ENCODE measurements around the gene KIF18A. TPM values are rescaled to one million over a fixed set of nuclear protein-coding genes. Genes with fewer than 3 reads are reported as not detected.

The KIF18A gene
- polyA plus RNA-seq, 1 donor (not counting 4 experiments of a cell fraction or from before 2014, with no cell fraction given) = 6.1 TPM

DNA sequence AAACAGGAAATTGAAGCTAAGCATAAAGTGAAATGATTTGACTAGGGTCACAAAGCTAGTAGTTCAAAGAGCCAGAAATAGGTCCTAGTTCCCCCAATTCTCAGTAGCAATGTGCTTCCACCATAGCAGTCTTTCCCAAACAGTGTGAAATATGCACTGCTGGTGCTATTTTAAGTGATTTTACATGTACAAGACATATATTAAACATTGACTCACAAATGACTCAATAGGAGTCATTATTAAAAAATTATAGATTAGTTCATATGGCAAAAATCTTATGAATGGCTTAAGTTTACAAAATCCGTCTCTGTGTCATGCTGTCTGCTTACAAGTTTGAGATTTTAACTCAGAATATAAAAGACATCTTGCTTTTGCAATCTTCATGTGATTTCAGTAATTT is 21.4 kb downstream of the KIF18A start:
- Histone ChIP-seq H3K9me3 (ENCODE audit: control insufficient read depth, low read depth, low read length) (no peaks in the 10 kb centered on the region), H3K4me1 (ENCODE audit: control insufficient read depth, extremely low read depth, insufficient read depth, low read length) (peaks cover 10% of the 10 kb centered on the region), H3K36me3 (ENCODE audit: control insufficient read depth in 2 of 2, extremely low read depth in 1 of 2, insufficient read depth in 2 of 2, low read length in 2 of 2) (peaks cover 0 to 7% of the 10 kb centered on the region in 2 experiments), H3K4me2 (ENCODE audit: control insufficient read depth, extremely low read depth, insufficient read depth, low read depth, low read length) (peak overlapping the region; percentile 54), H3K9ac (ENCODE audit: control insufficient read depth, extremely low read depth, insufficient read depth, low read length) (no peak overlapping the region), H3K27ac (ENCODE audit: control insufficient read depth, insufficient read depth, low read length) (peak overlapping the region; percentile 61), H4K20me1 (ENCODE audit: control insufficient read depth, extremely low read depth, insufficient read depth, low read length) (no peaks in the 10 kb centered on the region), H3K27me3 (ENCODE audit: control insufficient read depth, extremely low read depth, insufficient read depth, low read length) (no peaks in the 10 kb centered on the region), H3K4me3 (ENCODE audit: control insufficient read depth in 2 of 3, extremely low read depth in 1 of 3, insufficient read depth in 2 of 3, low read depth in 1 of 3, low read length in 3 of 3) (no peak overlapping the region), H3K9me1 (ENCODE audit: control insufficient read depth, extremely low read depth, insufficient read depth, low read length) (no peaks in the 10 kb centered on the region), H2AFZ (ENCODE audit: control insufficient read depth, low read length) (peak overlapping the region; percentile 37), H3K79me2 (ENCODE audit: control insufficient read depth, insufficient read depth, low read length) (no peaks in the 10 kb centered on the region)
- no peak for DNase-seq (ENCODE audit: low read depth, low spot score)
- TF ChIP-seq, protein P1, sequence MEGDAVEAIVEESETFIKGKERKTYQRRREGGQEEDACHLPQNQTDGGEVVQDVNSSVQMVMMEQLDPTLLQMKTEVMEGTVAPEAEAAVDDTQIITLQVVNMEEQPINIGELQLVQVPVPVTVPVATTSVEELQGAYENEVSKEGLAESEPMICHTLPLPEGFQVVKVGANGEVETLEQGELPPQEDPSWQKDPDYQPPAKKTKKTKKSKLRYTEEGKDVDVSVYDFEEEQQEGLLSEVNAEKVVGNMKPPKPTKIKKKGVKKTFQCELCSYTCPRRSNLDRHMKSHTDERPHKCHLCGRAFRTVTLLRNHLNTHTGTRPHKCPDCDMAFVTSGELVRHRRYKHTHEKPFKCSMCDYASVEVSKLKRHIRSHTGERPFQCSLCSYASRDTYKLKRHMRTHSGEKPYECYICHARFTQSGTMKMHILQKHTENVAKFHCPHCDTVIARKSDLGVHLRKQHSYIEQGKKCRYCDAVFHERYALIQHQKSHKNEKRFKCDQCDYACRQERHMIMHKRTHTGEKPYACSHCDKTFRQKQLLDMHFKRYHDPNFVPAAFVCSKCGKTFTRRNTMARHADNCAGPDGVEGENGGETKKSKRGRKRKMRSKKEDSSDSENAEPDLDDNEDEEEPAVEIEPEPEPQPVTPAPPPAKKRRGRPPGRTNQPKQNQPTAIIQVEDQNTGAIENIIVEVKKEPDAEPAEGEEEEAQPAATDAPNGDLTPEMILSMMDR (optimal IDR thresholded peaks at IDR 0.05 in 1 of 3, IDR thresholded peaks at IDR 0.05 in 1 of 3, conservative IDR thresholded peaks at IDR 0.05 in 1 of 3; ENCODE audit: extremely low read depth in 1 of 3, insufficient read depth in 2 of 3, low read length in 3 of 3) = no peak
- TF ChIP-seq EZH2 (IDR thresholded peaks at IDR 0.05; ENCODE audit: low read length) = no peak
- dilution Hi-C loops (cut with MboI; ENCODE audit: extremely low pct_ligation_motif_present, low sequenced_read_pairs) = no loop called here
- no peak for FAIRE-seq

DNA sequence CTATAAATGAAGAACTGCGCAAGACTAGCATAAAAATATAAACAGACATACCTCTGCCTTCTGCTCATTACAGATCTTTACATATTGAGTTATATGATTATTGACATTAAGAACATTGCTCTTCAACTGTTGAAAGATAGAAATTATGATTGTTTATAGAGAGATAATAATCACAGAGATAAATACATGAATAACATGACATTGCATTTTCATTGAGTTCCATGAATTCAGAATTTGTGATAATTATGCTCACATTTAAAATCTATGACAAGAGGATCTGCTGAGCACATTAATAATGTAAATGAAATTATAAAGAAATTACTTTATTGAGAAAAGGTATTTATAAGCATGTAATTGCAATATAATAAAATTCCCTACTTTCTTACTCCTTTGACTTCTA is 24.8 kb downstream of the KIF18A start:
- Histone ChIP-seq H4K20me1 (ENCODE audit: control insufficient read depth, extremely low read depth, insufficient read depth, low read length) (no peaks in the 10 kb centered on the region), H3K4me2 (ENCODE audit: control insufficient read depth, extremely low read depth, insufficient read depth, low read depth, low read length) (no peak overlapping the region), H3K79me2 (ENCODE audit: control insufficient read depth, insufficient read depth, low read length) (no peaks in the 10 kb centered on the region), H3K9me1 (ENCODE audit: control insufficient read depth, extremely low read depth, insufficient read depth, low read length) (no peaks in the 10 kb centered on the region), H3K4me3 (ENCODE audit: control insufficient read depth in 2 of 3, extremely low read depth in 1 of 3, insufficient read depth in 2 of 3, low read depth in 1 of 3, low read length in 3 of 3) (no peak overlapping the region), H3K9me3 (ENCODE audit: control insufficient read depth, low read depth, low read length) (no peaks in the 10 kb centered on the region), H3K27ac (ENCODE audit: control insufficient read depth, insufficient read depth, low read length) (no peak overlapping the region), H2AFZ (ENCODE audit: control insufficient read depth, low read length) (no peak overlapping the region), H3K36me3 (ENCODE audit: control insufficient read depth in 2 of 2, extremely low read depth in 1 of 2, insufficient read depth in 2 of 2, low read length in 2 of 2) (peaks cover 0 to 4% of the 10 kb centered on the region in 2 experiments), H3K9ac (ENCODE audit: control insufficient read depth, extremely low read depth, insufficient read depth, low read length) (no peak overlapping the region), H3K4me1 (ENCODE audit: control insufficient read depth, extremely low read depth, insufficient read depth, low read length) (peaks cover 7% of the 10 kb centered on the region), H3K27me3 (ENCODE audit: control insufficient read depth, extremely low read depth, insufficient read depth, low read length) (no peaks in the 10 kb centered on the region)
- dilution Hi-C loops (cut with MboI; ENCODE audit: extremely low pct_ligation_motif_present, low sequenced_read_pairs) = no loop called here
- FAIRE-seq (no peak), DNase-seq (ENCODE audit: low read depth, low spot score) (no peak)
- TF ChIP-seq, protein P1 (optimal IDR thresholded peaks at IDR 0.05 in 1 of 3, IDR thresholded peaks at IDR 0.05 in 1 of 3, conservative IDR thresholded peaks at IDR 0.05 in 1 of 3; ENCODE audit: extremely low read depth in 1 of 3, insufficient read depth in 2 of 3, low read length in 3 of 3) = no peak
- no peak for TF ChIP-seq EZH2 (IDR thresholded peaks at IDR 0.05; ENCODE audit: low read length)

All from keratinocyte (primary cell).